HG02571 (cell line): ENCODE measurements around the gene KRTAP5-5.

Source experiments
- ATAC-seq: cut with Tn5 transposase; IDR thresholded peaks from one replicate; pipeline ENCODE4 v1.9.1; 2021; ENCODE audit warnings: mild to moderate bottlenecking, moderate library complexity; ENCODE audit not compliant: unreplicated experiment

The KRTAP5-5 gene

GRCh38 chr11:1673446-1674172 is 44.0 kb downstream of the KRTAP5-5 start:
- ATAC-seq = no peak

GRCh38 chr11:1674173-1675131 is 44.9 kb downstream of the KRTAP5-5 start:
- no peak for ATAC-seq

- ATAC-seq = no peak
Observed at GRCh38 chr11:1675536-1676228, 46.1 kb downstream of the KRTAP5-5 start.

GRCh38 chr11:1676229-1676740 is 46.7 kb downstream of the KRTAP5-5 start:
- ATAC-seq = no peak

GRCh38 chr11:1679881-1680280 is 50.3 kb downstream of the KRTAP5-5 start:
- ATAC-seq = no peak
